ENCODE data around the gene BTN2A1.
"Not testable (repeated sequence)": the region's sequence is repeated elsewhere in the genome, so short reads cannot be mapped to it uniquely, and the experiment has no call there.

BTN2A1 gene

DNA sequence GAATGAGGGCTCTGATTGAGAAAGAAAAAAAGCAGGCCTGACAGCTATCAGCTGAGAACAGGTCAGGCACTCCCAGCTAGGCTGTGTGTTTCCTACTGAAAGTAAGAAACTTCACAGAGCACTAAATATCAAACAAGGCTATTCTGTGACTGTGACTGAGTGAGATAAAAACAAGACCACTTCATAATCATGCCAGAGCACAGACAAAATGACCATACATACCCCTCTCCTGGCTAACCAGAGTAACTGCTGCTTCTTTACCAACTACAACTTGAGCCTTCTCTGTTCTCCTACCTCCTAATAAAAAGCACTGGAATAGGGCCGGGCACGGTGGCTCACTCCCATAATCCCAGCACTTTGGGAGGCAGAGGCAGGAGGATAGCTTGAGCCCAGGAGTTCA lies 35.5 kb downstream of the BTN2A1 start:
- peak; percentile 47 for DNase-seq (ENCODE audit: low spot score)

GRCh38 chr6:26494117-26494516 lies 36.4 kb downstream of the BTN2A1 start:
- no peak for DNase-seq (ENCODE audit: low spot score)

GRCh38 chr6:26495281-26495680 lies 37.5 kb downstream of the BTN2A1 start:
- DNase-seq (ENCODE audit: low spot score) = no peak

- DNase-seq (ENCODE audit: low spot score) = no peak
These were observed 39.9 kb downstream of the BTN2A1 start for GRCh38 chr6:26497610-26498009.

DNA sequence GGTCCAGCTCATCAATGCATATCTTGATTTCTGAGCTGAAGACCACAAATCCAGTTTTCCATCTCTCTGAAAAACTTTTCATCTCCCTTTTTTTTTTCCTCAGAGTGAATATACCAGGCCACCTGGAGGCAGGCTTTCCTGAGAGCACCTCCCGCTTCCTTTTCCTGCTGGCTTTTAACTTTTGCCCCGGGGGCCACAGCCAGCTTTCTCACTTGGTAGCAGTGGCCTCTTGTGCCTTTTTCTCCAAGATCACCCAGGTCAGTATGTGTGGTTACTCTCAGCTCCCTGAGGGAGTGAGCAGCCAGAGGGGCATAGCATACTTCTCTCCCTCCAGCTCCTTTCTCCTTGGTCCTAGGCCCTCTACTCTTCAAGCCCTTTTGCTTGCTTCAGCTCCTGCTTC lies 42.3 kb downstream of the BTN2A1 start, which contains the start of gene BTN1A1:
Gene BTN1A1 (plus strand): TSS at position 202 of the 400 bp plus-strand sequence. CDS start 984 bp downstream, outside the sequence.
- no peak for DNase-seq (ENCODE audit: low spot score)

DNA sequence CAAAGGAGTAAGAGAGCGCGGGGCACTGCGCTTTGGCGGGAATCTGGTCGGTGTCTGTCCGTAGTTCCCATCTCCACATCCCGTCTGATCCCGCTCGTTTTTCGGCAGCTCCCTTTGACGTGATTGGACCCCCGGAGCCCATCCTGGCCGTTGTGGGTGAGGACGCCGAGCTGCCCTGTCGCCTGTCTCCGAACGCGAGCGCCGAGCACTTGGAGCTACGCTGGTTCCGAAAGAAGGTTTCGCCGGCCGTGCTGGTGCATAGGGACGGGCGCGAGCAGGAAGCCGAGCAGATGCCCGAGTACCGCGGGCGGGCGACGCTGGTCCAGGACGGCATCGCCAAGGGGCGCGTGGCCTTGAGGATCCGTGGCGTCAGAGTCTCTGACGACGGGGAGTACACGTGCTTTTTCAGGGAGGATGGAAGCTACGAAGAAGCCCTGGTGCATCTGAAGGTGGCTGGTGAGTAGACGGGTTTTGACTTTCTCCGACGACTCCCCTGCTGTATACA lies 43.8 kb downstream of the BTN2A1 start:
- DNase-seq (ENCODE audit: low spot score) = no peak

- DNase-seq (ENCODE audit: low spot score) = no peak
These were observed 44.4 kb downstream of the BTN2A1 start for GRCh38 chr6:26502165-26502564.

- no peak for DNase-seq (ENCODE audit: low spot score)
These were observed 44.9 kb downstream of the BTN2A1 start for GRCh38 chr6:26502626-26503025.

DNA sequence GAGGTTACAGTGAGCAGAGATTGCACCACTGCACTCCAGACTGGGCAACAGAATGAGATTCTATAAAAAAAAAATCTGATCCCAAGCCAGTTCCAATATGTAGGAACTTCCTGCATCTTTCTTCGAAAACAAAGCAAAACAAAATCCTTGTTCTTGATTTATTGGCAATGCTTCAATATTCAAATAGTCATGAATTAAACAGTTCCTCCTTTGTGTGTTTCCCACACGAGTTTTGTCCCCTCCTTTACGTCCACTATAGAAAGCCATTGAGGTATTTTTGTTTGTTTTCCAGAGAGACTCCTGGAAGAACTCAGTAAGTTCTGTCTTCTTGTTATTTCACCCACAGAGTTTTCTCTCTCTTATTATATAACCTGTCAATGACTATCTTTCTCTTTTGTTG lies 49.9 kb downstream of the BTN2A1 start:
- DNase-seq (ENCODE audit: low spot score) = no peak

- DNase-seq (ENCODE audit: low spot score) = not testable (repeated sequence)
These were observed 53.3 kb downstream of the BTN2A1 start for GRCh38 chr6:26511033-26511432.

DNA sequence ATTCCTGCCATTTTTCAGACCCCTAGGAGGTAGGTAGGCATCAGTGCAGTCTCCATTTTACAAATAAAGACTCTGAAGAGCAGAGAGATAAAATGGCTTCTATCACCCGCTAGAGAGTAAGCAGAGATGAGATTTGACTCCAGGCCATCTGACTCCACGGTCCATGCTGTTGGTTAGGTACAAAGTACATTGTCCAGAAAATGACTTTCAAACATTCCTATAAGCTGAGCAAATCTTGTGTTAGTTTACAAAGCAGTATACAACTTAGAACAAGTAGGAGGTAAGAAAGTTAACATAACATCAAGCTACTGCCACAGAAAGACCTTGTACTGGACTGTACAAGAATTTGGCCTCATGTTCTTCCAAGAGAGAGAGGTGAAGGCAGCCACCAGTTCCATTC lies 57.2 kb downstream of the BTN2A1 start:
- no peak for DNase-seq (ENCODE audit: low spot score)

GRCh38 chr6:26516481-26517427 lies 59.0 kb downstream of the BTN2A1 start:
- no peak for DNase-seq (ENCODE audit: low spot score)
